T-helper 2 cell treated with Interferon-gamma antibody and Interleukin-4, amounts not matched to agents 100 ng/mL and 5 ng/mL, for 36 hours (primary cell): ENCODE results near the gene GALNT6. TPM values are rescaled to one million over a fixed set of nuclear protein-coding genes. Genes with fewer than 3 reads are reported as not detected.

Source experiments
- intact Hi-C: fragments of 100-400 bp; cut with micrococcal nuclease; formaldehyde crosslinking; loops from one replicate; pipeline ENCODE4 v1.15.1; 2023
- total RNA-seq: library from RNA; stranded (reverse); gene quantifications from 2 replicates; pipeline ENCODE4 v1.2.3, GENCODE V29; 2022

The GALNT6 gene
- total RNA-seq, 1 donor from 2014 or later = 26.6 TPM

DNA sequence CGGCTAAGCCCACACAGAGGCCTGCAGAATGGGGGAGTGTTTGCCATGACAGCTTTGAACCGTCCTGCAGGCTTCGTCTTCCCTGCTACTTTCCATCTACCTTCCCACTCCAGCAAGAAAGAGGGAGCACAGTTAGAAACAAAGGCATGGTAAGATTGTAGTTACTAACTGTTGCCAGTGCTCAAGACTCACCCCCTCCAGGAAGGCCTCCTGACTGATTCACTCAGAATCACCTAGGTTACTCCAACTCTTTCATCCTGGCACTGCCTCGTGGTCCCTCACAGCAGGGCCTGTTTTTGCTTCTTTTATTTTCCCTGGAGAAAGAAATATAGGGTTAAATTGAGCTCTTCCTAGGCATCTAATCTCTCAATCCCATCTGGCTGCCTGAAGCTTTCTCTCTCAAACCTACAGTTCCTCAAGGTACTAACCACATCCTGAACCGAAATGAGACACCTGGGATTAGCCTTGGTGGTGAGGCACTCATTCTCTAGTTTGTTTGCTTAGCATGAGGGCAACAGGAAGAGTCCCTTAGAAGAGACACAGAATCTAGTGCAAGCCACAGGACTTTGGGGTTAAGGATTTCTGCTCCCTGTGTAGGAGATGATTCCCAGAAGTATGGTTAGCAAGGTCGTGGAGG lies 7.8 kb downstream of the GALNT6 start:
- intact Hi-C loops = no loop called here

DNA sequence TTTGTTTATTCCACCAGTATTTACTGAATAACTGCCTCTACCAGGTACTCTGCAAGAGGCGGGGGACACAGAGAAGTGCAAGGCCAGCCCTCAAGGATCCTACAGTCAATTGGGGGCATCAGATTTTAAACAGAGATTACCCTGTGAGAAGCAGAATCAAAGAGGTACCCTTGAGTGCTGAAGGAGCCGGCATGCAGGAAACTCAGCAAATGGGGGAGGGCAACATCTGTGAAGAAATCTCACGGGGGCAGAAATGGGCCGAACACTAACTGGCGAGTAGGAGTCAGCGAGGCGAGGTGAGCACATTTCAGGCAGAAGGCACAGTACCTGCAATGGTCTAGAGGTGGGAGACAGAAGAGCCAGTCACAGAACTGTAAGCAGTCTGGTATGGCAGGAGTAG lies 9.0 kb downstream of the GALNT6 start:
- intact Hi-C loops = no loop called here

DNA sequence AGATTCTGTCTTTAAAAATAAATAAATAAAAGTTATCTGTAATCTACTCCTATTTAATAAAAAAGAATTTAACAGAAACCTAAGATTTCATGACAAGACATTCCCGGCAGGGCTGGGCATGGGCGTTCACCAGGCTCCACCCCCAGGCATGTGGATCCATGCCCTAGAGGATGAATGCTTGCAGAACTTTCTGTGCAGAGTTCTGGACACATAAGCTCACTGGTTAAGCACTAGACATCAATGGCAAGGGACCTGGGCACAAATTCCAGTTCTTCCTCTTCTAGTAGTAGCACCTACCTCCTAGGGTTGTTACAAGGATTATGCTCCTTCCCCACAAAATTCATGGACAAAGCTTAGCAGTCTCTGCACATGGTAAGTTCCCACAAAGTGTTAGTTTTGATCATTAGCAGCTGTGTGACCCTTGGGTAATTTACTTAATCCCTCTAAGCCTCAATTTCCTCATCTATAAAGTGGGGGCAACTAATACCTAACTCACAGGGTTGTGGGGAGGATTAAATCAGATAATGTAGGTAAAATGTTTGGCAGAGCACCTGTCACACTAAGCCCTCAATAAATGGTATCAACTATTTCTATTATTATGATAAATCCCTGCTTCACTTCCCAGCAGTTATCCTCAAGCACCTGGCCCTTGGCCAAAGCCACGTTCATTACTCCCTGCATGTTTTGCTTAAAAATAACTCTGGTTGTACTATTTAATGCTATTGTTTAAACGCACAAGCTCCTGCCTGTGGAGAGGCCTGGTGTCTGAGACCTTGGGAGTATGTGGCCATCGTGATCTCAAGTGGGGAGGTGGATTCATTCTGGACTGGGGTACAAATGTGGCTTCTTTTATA lies 9.8 kb downstream of the GALNT6 start:
- intact Hi-C loops = no loop called here

DNA sequence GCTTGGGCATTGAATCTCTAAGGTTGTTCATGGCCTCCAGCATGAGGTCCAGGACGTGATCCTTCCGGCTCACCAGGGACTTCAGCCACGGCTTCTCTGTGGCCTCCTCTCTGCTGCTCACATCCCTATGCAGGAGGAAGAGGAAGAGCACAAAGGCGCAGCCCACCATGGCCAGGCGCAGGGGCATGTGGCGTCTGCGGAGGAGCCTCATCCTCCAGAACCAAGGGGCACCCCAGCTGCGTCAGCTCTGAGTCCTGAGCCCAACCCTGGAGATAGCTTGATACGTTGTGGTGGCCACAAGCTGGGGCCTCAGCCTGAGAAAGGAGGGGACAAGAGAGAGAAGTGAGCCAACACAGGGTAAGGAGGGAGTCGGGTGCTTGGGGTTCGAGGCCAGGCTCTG lies 11.6 kb downstream of the GALNT6 start:
- intact Hi-C loops = no loop called here

DNA sequence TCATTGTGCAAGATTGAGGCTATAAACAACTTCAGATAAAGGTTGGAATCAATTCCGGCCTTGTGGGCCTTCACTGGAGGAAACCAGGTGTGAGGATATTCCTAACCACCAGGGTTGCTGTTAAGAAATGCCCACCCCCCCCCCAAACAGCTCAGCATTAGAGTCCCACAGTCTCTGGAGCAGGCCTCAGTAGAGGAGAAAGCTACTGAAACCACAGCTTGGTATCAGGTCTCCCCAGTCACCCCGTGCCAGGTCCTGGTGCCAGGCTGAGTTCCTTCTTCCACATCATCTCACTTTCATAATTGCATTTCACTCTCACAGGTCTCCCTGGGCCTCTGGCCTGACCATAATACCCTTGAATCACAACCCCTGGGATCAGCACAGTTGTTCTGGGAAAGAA lies 12.5 kb downstream of the GALNT6 start:
- intact Hi-C loops = no loop called here

DNA sequence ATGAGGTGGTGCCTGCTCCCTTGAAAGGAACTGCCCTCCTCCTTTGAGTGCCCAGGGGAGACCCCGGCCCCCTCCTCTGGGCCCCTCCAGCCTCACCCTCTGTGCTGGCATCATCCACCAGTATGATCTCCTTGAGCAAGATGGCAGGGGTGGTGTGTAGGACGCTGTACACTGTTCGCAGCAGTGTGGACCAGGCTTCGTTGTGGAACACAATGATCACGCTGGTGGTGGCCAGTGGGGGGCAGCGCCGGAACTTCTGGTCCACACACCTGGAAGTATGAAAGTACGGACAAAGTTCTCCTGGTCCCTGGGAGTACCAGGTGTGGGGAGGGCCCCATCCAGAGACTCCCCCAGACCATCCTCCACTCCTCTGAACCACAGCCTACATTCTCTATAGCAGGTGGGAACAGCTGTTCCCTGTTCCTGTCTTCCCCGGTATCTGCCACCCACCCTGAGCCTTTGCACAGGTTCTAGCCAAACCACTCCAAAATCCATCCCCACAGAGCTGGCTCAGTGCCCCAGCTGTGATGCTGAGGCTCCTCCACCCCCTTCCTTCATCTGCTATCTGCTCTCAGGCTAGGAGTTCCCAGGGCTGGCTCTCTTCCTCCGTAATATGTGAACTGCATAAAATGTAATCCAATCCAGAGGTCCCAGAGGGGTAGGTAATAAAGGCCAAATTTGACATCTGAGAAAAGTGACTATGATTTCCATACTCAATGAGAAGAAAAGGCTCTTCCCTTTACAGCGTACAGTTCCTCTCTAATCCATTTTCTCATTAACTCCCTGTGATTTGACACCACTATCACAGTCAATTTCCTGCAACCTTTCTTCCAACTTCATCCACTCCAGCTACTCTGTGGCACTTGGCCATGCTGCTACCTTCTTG lies 13.9 kb downstream of the GALNT6 start:
- intact Hi-C loops = no loop called here

DNA sequence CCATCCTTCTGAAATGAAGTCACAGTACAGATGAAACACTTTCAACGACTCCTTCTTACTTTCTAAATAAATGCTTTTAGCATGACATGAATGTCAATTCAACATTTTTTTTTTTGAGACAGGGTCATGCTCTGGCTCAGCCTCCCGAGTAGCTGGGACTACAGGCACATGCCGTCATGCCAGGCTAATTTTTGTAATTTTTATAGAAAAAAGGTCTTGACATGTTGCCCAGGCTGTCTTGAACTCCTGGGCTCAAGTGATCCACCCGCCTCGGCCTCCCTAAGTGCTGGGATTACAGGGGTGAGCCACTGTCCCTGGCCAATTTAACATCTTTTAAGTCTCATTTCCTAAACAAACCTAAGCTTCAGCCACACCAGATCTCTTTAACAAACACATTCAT lies 16.4 kb downstream of the GALNT6 start:
- intact Hi-C loops = no loop called here

DNA sequence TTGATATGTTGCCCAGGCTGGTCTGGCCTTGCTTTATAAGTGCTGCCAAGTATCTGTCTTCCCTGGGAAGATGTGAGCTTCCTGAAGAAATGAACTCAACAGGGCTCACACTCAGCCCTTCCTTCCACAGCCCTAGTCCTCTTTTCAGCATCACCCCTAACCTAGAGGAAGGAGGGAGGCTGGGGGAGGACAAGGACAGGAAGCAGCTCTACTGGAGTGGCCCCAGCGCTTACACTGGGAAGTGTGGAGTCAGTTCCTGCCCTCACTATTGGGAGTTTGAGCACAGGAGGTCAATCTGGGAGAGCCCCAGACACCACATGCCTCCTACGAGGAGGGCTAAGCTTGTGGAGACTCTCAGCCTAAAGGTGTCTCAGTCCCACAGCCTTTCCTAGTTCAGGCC lies 16.8 kb downstream of the GALNT6 start:
- intact Hi-C loops = no loop called here

DNA sequence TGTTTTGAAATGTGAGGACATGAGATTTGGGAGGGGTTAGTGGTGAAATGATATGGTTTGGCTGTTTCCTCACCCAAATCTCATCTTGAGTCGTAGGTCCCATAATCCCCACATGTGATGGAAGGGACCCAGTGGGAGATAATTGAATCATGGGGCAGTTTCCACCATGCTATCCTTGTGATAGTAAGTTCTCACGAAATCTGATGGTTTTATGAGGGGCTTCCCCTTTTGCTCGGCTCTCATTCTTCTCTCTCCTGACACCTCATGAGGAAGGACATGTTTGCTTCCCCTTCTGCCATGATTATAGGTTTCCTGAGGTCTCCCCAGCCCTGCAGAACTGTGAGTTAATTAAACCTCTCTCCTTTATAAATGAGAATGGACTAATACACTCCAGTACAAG lies 18.0 kb downstream of the GALNT6 start:
- intact Hi-C loops = no loop called here

DNA sequence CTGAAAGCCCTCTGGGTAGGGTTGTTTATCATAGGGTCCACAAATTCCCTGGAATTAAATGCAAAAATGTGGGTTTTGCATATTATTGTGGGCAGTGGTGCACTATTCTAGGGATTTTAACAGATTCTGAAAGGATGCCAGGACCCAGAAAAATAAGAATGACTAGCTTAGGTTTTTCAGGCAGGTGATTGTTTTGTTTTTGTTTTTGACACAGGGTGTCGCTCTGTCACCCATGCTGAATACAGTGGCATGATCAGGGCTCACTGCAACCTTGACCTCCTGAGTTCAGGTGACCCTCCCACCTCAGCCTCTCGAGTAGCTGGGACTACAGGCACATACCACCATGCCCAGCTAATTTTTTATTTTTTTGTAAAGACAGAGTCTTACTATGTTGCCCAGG lies 19.2 kb downstream of the GALNT6 start:
- intact Hi-C loops = no loop called here

DNA sequence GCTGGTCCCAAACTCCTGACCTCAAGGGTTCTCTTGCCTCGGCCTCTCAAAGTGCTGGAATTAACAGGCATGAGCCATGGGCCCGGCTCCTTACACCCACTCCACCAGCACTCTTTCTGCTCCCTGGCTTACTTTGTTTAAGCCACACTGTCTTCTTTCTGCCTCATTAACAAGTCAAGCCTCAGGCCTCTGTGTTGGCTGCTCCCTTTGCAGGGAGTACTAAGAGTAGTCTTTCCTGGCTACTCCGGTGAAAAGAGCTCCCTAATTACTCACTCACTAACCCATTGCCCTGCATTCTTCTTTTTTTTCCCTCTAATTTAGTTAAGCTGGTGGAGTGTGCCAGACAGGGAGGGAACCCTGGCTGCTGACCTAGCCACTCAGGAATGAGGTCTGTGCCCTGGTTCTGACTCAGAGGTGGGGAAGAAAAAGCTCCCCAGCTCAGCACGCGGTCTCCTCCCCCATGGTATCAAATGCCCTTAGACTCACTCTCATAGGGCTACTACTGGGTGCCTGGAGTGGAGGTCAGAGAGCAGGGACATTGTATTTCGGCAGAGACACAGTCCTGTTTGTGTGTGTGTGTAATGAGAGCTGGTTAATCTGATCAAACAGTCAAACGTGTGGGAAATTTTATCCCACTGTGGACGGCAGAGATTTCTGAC lies 19.8 kb downstream of the GALNT6 start:
- intact Hi-C loops = no loop called here

DNA sequence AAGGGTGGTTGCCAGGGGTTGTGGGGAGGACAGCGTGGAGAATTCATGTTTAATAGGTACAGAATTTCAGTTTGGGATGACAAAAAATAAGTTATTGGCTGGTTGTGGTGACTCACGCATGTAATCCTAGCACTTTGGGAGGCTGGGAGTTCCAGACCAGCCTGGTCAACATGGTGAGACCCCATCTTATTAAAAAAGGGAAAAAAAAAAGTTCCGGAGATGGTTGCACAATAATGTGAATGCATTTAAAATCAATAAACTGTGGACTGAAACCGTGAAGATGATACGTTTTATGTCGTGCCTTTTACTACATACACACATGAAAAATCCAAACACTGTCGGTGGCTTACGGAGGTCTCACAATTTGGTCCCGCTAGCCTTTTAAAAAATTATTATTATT lies 20.5 kb downstream of the GALNT6 start:
- intact Hi-C loops = no loop called here

DNA sequence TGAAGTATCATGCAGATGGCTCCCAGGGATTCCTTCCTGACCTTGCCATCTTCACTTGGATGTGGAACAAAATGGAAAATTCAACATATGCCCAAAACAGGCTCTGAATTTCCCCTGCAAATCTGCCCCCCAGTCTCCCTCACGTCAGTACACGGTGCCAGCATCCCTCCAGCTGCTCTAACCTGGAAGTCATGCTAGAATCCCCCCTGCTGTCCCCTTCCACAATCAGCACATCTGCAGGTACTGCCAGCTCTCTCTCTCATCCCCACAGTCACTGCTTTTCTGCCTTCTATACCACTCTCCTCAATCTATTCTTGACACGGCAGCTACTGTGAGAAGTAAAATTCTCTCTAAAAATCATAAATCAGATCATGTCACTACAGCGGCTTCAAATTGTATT lies 21.6 kb downstream of the GALNT6 start:
- intact Hi-C loops = loop anchor here (1.0 to 2.0 kb wide), 3 partner anchors 23 to 55 kb away; partner anchors contain the start of gene SLC4A8

DNA sequence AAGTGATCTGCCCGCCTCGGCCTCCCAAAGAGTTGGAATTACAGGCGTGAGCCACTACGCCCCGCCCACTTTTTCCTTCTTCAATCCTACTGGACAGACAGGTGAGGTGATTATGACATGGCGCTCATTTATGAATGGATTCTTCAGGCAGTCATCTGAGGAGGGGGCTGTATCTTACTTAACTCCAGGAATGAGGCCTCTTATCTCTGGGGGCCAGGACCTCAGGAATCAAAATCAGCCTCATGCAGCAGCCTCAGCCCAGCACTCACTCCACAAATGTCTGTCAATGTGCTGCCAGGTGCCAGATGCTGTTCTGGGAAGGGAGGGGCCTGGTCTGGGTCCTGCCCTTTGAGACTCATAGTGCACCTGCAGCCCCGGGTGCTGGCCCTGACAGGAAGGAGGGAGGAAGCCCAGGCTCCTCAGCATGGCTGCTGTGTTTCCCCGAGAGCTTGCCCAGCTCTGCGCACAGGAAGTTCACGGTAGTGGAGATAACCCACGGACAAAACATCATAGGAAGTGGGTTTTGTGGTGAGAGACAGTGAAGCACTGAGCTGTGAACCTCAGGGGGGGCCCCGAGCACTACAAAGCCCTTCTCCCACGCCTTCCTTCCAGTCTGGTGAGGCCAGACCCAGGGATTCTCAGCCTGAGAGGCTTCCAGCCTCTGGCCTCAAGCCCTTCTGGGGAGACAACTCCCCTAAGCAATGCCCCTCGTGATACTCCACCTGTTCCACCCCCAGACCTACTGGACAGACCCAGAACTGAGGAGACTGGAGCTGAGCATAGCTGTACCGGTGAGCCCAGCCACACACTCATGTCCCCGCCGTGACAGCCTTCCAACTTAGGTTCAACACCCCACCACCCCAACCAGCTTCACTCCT lies 22.3 kb downstream of the GALNT6 start:
- intact Hi-C loops = loop anchor here (1.0 to 2.0 kb wide), 3 partner anchors 23 to 55 kb away; partner anchors contain the start of gene SLC4A8

DNA sequence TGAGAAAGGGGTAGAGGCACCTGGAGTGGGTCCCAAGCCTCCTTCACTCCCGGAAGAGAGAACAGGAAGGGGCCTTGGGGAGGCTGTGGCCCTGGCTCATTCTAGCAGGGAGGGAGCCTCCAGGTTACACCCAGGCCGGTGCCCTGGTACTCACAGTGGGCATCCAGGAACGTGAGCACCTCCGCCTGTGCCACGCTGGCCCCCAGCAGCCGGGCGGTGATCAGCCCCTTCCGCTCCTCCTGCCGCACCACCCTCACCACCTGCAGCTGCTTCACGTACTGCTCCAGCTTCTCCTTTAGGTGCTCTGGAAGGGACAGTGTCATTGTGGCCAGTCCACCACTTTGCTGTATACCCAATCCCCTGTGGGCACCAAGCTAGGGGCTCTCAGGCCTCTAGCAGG lies 25.9 kb downstream of the GALNT6 start:
- intact Hi-C loops = no loop called here

DNA sequence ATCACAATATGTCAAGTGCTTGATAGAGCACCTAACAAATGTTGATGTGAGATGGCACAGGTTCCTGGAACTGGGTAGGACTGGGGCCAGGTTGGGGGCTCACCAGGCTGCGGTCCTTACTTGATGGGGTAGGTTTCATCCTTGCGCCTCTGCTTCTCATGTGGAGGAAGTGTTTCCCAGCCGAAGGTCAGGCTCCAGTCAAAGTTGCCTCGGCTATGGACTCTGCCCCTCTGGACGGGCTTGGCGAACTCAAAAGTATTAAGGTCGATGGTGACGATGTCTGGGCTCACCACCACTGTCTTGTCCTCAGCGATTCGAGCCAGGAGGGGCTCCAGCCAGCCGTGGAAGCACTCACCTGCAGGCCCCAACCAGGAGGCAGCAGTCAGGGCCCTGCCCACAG lies 27.2 kb downstream of the GALNT6 start:
- intact Hi-C loops = no loop called here

DNA sequence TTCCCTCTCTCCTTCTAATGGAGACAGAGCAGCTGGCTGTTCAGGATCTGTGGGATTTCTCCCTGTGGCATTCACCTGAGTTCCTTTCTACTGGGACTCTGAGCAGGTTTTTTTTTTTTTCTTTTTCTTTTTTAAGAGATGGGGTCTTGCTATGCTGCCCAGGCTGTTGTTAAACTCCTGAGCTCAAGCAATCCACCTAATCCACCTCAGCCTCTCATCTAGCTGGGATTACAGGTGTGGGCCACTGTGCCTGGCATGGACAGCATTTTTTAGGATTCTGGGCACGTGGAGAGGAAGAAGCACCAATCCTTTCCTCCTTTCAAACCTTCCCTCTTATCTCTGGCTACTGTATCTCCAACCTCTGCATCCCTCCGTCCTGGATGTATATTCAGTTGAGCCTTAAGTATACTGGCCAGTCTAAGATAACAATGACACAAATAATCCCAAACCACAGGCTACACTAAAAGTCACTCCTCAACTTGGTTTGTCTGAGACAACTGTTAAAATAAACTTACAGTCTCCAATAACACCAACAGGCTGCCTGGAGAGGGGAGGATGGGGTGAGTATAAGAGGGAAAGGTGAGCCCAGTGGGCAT lies 28.4 kb downstream of the GALNT6 start:
- intact Hi-C loops = no loop called here

DNA sequence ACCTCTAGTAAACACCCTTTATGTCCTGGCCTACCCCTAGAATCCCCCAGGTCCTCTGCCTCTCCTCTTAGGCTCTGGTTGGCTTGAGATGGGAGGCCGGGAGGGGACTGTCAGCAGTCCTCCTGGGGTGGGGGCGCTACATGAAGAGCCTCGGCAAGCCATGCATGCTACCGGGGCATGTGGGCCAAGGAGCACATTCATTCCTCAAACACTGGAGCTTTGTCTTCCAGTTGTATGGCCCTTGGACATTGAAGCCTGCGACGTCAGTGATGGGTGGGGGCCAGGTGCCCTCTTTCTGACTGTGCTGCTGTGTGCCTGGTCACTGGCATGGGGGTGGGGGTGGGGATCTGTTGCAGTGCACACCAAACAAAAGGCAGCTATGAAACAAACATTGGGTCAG lies 28.9 kb downstream of the GALNT6 start:
- intact Hi-C loops = no loop called here

DNA sequence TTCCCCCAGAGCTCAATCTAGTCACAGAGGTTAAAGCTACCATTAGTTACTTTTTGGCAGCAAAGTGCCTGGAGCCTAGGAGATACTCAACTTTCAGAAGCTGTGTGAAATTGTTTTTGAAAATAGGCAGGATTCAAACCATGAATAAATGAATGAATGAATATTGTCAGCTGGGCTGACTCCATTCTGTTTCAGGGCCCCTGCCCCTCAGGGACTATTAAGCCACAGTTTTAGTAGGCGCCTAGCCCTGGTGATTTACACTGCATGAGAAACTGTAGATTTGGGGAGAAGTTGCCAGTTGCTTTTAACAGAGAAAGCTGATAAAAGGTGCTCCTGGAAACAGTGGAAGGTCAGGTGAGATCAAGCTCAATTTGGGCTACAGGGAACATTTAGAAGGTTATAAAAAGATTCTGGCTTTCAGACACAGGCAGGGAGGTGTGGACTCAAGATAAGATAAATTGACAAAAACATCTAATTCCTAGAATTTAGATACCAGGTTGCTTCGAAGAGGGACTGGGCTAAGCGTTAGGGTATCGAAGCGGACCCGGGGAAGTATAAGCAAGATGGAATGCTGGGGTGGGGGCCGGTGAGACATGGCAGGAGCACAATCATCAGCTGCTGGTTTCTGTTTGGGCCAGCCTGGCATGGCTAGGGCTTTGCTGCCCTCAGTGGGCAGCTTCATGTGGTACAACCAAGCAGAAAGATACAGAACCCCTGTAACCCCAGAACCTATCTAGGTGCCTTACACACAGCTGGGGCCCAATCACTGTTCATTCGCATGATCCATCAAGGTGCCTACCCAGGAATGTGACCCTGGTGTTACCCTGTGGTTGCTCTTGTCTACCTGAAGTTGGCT lies 29.8 kb downstream of the GALNT6 start:
- intact Hi-C loops = no loop called here
